Upper lobe of right lung (tissue), 1 donor: ENCODE measurements around the gene METTL17. TPM values are rescaled to one million over a fixed set of nuclear protein-coding genes. Genes with fewer than 3 reads are reported as not detected.
A peak's percentile ranks its signal among the peaks of the same experiment; 100 is the strongest.
"Not testable (repeated sequence)": the region's sequence is repeated elsewhere in the genome, so short reads cannot be mapped to it uniquely, and the experiment has no call there.

Experiments
- ATAC-seq: fragments of 200-7000 bp; cut with Tn5 transposase; one replicate; pipeline ENCODE4 v1.9.1; 2020; ENCODE audit warnings: mild to moderate bottlenecking, moderate library complexity
- DNase-seq: peaks from one replicate; pipeline ENCODE4 v3.0.0-alpha.2; 2020
- H3K27ac ChIP-seq: fragments of 200-600 bp; one replicate; pipeline ENCODE4 v1.8.0; 2022
- H3K27me3 ChIP-seq: fragments of 200-600 bp; one replicate; pipeline ENCODE4 v1.8.0; 2022; ENCODE audit warnings: mild to moderate bottlenecking
- H3K36me3 ChIP-seq: fragments of 200-600 bp; one replicate; pipeline ENCODE4 v1.8.0; 2022
- H3K4me1 ChIP-seq: fragments of 200-600 bp; one replicate; pipeline ENCODE4 v1.8.0; 2022
- H3K4me3 ChIP-seq: fragments of 200-600 bp; one replicate; pipeline ENCODE4 v1.8.0; 2022; ENCODE audit warnings: mild to moderate bottlenecking
- H3K9me3 ChIP-seq: fragments of 200-600 bp; one replicate; pipeline ENCODE4 v1.8.0; 2022
- CTCF ChIP-seq: fragments of 200-600 bp; IDR thresholded peaks from one replicate; pipeline ENCODE4 v1.8.0; 2022; ENCODE audit warnings: antibody characterized with exemption
- intact Hi-C: fragments of 100-400 bp; cut with DNase I; formaldehyde crosslinking; loops from one replicate; pipeline ENCODE4 v1.11.0; 2022
- total RNA-seq: library from RNA; stranded (reverse); fragmentation: NEBNext Ultra II Directional; extraction: Animal tissue kit (Norgen Biotek cat#: 25700); gene quantifications from one replicate; pipeline ENCODE4 v1.2.1, GENCODE V29; 2021
- donor health status: DM: no; HTN: yes; CAD: no; lungs with severe emphysema.

METTL17 gene
- total RNA-seq, 1 donor from 2014 or later = 51.0 TPM

GRCh38 chr14:20999591-20999990, 9.8 kb downstream of the METTL17 start:
- H3K27me3 ChIP-seq = no peaks in the 10 kb centered on the region
- no peaks in the 10 kb centered on the region for H3K4me1 ChIP-seq
- DNase-seq (no peak), ATAC-seq (no peak)
- no peaks in the 10 kb centered on the region for H3K9me3 ChIP-seq
- no peak overlapping the region for H3K27ac ChIP-seq
- H3K36me3 ChIP-seq = peaks cover 32% of the 10 kb centered on the region
- no peak overlapping the region for H3K4me3 ChIP-seq
- intact Hi-C loops = no loop called here
- TF ChIP-seq CTCF = no peak

GRCh38 chr14:21001218-21001617, 11.4 kb downstream of the METTL17 start:
- no peak for TF ChIP-seq CTCF
- ATAC-seq = no peak
- H3K27ac ChIP-seq = no peak overlapping the region
- no peaks in the 10 kb centered on the region for H3K4me1 ChIP-seq
- H3K36me3 ChIP-seq = peaks cover 15% of the 10 kb centered on the region
- intact Hi-C loops = no loop called here
- no peaks in the 10 kb centered on the region for H3K27me3 ChIP-seq
- H3K9me3 ChIP-seq = no peaks in the 10 kb centered on the region
- no peak for DNase-seq
- no peak overlapping the region for H3K4me3 ChIP-seq

- no peak overlapping the region for H3K27ac ChIP-seq
- no peaks in the 10 kb centered on the region for H3K27me3 ChIP-seq
- no peaks in the 10 kb centered on the region for H3K9me3 ChIP-seq
- ATAC-seq = no peak
- intact Hi-C loops = no loop called here
- H3K4me1 ChIP-seq = no peaks in the 10 kb centered on the region
- no peak for DNase-seq
- no peaks in the 10 kb centered on the region for H3K36me3 ChIP-seq
- H3K4me3 ChIP-seq = no peak overlapping the region
- TF ChIP-seq CTCF = no peak
These were observed 14.1 kb downstream of the METTL17 start for GRCh38 chr14:21003788-21004346.

GRCh38 chr14:21009721-21010120, 19.9 kb downstream of the METTL17 start:
- intact Hi-C loops, DNase-seq, H3K4me1 ChIP-seq, H3K4me3 ChIP-seq, ATAC-seq, H3K9me3 ChIP-seq, H3K27ac ChIP-seq, H3K27me3 ChIP-seq, H3K36me3 ChIP-seq: not testable (repeated sequence)

GRCh38 chr14:21011136-21011535, 21.4 kb downstream of the METTL17 start:
- DNase-seq = no peak
- no peaks in the 10 kb centered on the region for H3K4me1 ChIP-seq
- TF ChIP-seq CTCF = no peak

GRCh38 chr14:21014761-21015190, 25.0 kb downstream of the METTL17 start:
- Histone ChIP-seq H3K9me3 (no peaks in the 10 kb centered on the region), H3K36me3 (peaks cover 28% of the 10 kb centered on the region), H3K4me1 (peaks cover 7% of the 10 kb centered on the region), H3K27ac (no peak overlapping the region), H3K27me3 (no peaks in the 10 kb centered on the region), H3K4me3 (no peak overlapping the region)
- TF ChIP-seq CTCF = peak; percentile 94
- DNase-seq (peak; percentile 76), ATAC-seq (peak; percentile 93)
- intact Hi-C loops = loop anchor here (5.0 kb wide), 1 partner anchor 78 kb away; no protein-coding TSS in a partner anchor

More at GRCh38 chr14:21011136-21011535, 21.4 kb downstream of the METTL17 start:
- intact Hi-C loops = no loop called here
- no peak overlapping the region for H3K4me3 ChIP-seq
- H3K27me3 ChIP-seq = no peaks in the 10 kb centered on the region
- no peak overlapping the region for H3K27ac ChIP-seq
- H3K9me3 ChIP-seq = no peaks in the 10 kb centered on the region
- no peaks in the 10 kb centered on the region for H3K36me3 ChIP-seq
- no peak for ATAC-seq
